PC-3 (cell line): Measurements from ENCODE around the gene HNRNPDL. TPM values are rescaled to one million over a fixed set of nuclear protein-coding genes. Genes with fewer than 3 reads are reported as not detected.

ENCODE experiments used
- ATAC-seq: fragments of 200-7000 bp; cut with Tn5 transposase; 2 replicates; pipeline ENCODE4 v1.9.1; 2020; ENCODE audit warnings: mild to moderate bottlenecking, moderate library complexity
- BruUV-seq: library from RNA; stranded (reverse); fragments of 400-500 nt; replicated peaks from 2 replicates; lab custom pipeline; 2021; lab: Mats Ljungman, UMichigan
- CTCF ChIA-PET: fragments of 300-600 bp; sonication (Branson Sonifier 250); formaldehyde crosslinking; loops from one replicate; lab custom pipeline; 2022; ENCODE audit warnings: antibody characterized with exemption; lab: Charles Lee
- POLR2A ChIA-PET: fragments of 300-600 bp; sonication (Branson Sonifier 250); formaldehyde crosslinking; loops from one replicate; lab custom pipeline; 2022; ENCODE audit warnings: antibody characterized with exemption; ENCODE audit not compliant: unreplicated experiment; lab: Charles Lee
- DNase-seq: peaks from one replicate; pipeline ENCODE4 v3.0.0-alpha.2; 2015
- H2AFZ ChIP-seq: fragments of 300-600 bp; sonication (generic); 2 replicates; pipeline ENCODE4 v1.6.0; 2016; ENCODE audit warnings: antibody characterized with exemption, low read length
- H3F3A ChIP-seq: fragments of 300-600 bp; sonication (generic); one replicate; pipeline ENCODE4 v1.6.0; 2017; ENCODE audit warnings: antibody characterized with exemption, low read length, control low read depth, mild to moderate bottlenecking; ENCODE audit not compliant: unreplicated experiment
- H3K27ac ChIP-seq: fragments of 300-600 bp; sonication (generic); 2 replicates; pipeline ENCODE4 v1.5.1; 2016; ENCODE audit warnings: mild to moderate bottlenecking, low read length
- H3K27me3 ChIP-seq: fragments of 300-600 bp; sonication (generic); 2 replicates; pipeline ENCODE4 v1.6.1; 2016; ENCODE audit warnings: low read length, mixed read lengths
- H3K36me3 ChIP-seq: fragments of 300-600 bp; sonication (generic); 2 replicates; pipeline ENCODE4 v1.6.1; 2016; ENCODE audit warnings: low read depth, mixed run types, low read length, mixed read lengths
- H3K4me1 ChIP-seq: fragments of 300-600 bp; sonication (generic); 2 replicates; pipeline ENCODE4 v1.5.1; 2016; ENCODE audit warnings: low read length; ENCODE audit not compliant: insufficient read depth
- H3K4me2 ChIP-seq: fragments of 300-600 bp; sonication (generic); 2 replicates; pipeline ENCODE4 v1.6.0; 2016; ENCODE audit warnings: low read length
- H3K4me3 ChIP-seq: fragments of 300-600 bp; sonication (generic); 2 replicates; pipeline ENCODE4 v1.5.1; 2016; ENCODE audit warnings: mild to moderate bottlenecking, low read length, mixed read lengths
- H3K79me2 ChIP-seq: fragments of 300-600 bp; sonication (generic); 2 replicates; pipeline ENCODE4 v1.6.1; 2017; ENCODE audit warnings: low read length, mixed read lengths
- H3K9ac ChIP-seq: fragments of 300-600 bp; sonication (generic); 2 replicates; pipeline ENCODE4 v1.6.0; 2016; ENCODE audit warnings: mild to moderate bottlenecking, low read length
- H3K9me2 ChIP-seq: fragments of 300-600 bp; sonication (generic); replicated peaks from 2 replicates; pipeline ENCODE4 v1.6.1; 2016; ENCODE audit warnings: mixed run types, low read length, mixed read lengths
- H3K9me3 ChIP-seq: fragments of 300-600 bp; sonication (generic); 2 replicates; pipeline ENCODE4 v1.6.1; 2016; ENCODE audit warnings: low read length, mixed read lengths
- H4K20me1 ChIP-seq: fragments of 300-600 bp; sonication (generic); 2 replicates; pipeline ENCODE4 v1.6.1; 2016; ENCODE audit warnings: low read length, mixed read lengths
- EZH2 ChIP-seq: fragments of 300-600 bp; sonication (generic); IDR thresholded peaks from one replicate; pipeline ENCODE4 v1.6.1; 2017; ENCODE audit warnings: antibody characterized with exemption, mild to moderate bottlenecking, low read length; ENCODE audit not compliant: unreplicated experiment
- EZH2phosphoT487 ChIP-seq: fragments of 300-600 bp; sonication (generic); IDR thresholded peaks from 2 replicates; pipeline ENCODE4 v1.6.1; 2018; ENCODE audit warnings: mild to moderate bottlenecking, antibody characterized with exemption, low read length, borderline replicate concordance
- intact Hi-C: fragments of 100-400 bp; cut with micrococcal nuclease; formaldehyde crosslinking; loops from 2 replicates; pipeline ENCODE4 v1.9.0; 2023
- total RNA-seq: library from RNA; depleted of rRNA; stranded (reverse); fragments of >200 nt; gene quantifications from 2 replicates; pipeline ENCODE4 v1.2.3, GENCODE V29; 2014
- TF ChIP-seq, protein P1 (sequence below): fragments of 300-600 bp; sonication (generic); conservative IDR thresholded peaks from 2 replicates; pipeline ENCODE4 v1.5.1; 2017; ENCODE audit warnings: antibody characterized with exemption, low read depth, mild to moderate bottlenecking, low read length

HNRNPDL gene
- total RNA-seq, 1 experiment from 2014 or later = 207 TPM

DNA sequence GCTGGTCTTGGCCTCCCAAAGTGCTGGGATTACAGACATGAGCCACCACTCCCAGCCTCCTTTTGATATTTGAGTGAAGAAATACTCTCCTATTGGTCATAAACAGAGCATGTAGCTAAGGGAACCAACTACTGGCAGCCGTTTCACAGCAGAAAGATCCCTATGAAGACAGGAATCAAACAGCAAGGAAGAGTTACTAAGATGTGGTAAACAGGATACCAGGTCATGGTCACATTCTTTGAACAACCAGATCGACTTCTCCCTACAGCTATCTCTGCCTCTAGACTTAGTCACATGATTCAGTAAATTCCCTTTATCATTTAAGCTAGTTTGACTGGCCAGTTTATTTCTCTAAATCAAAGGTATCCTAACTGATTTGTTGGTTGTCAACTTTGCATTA is 47.5 kb downstream of the HNRNPDL start:
- no peak for TF ChIP-seq EZH2
- no peak for TF ChIP-seq EZH2phosphoT487
- TF ChIP-seq, protein P1, sequence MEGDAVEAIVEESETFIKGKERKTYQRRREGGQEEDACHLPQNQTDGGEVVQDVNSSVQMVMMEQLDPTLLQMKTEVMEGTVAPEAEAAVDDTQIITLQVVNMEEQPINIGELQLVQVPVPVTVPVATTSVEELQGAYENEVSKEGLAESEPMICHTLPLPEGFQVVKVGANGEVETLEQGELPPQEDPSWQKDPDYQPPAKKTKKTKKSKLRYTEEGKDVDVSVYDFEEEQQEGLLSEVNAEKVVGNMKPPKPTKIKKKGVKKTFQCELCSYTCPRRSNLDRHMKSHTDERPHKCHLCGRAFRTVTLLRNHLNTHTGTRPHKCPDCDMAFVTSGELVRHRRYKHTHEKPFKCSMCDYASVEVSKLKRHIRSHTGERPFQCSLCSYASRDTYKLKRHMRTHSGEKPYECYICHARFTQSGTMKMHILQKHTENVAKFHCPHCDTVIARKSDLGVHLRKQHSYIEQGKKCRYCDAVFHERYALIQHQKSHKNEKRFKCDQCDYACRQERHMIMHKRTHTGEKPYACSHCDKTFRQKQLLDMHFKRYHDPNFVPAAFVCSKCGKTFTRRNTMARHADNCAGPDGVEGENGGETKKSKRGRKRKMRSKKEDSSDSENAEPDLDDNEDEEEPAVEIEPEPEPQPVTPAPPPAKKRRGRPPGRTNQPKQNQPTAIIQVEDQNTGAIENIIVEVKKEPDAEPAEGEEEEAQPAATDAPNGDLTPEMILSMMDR = no peak
- no TSS peak for BruUV-seq
- no peak overlapping the region for H3K4me2 ChIP-seq
- no peaks in the 10 kb centered on the region for H3K27me3 ChIP-seq
- H3K27ac ChIP-seq = no peak overlapping the region
- H4K20me1 ChIP-seq = no peaks in the 10 kb centered on the region
- H3K9ac ChIP-seq = no peak overlapping the region
- no peak overlapping the region for H3K4me3 ChIP-seq
- DNase-seq = no peak
- no peak overlapping the region for H2AFZ ChIP-seq
- no peaks in the 10 kb centered on the region for H3K9me2 ChIP-seq
- peaks cover 12% of the 10 kb centered on the region for H3K4me1 ChIP-seq
- ChIA-PET POLR2A (no interaction called here), CTCF (no interaction called here)
- H3K79me2 ChIP-seq = 0 out of 2 replicates have a peak, but pooled peaks cover 6% of the 10 kb centered on the region
- intact Hi-C loops = no loop called here
- H3K9me3 ChIP-seq = no peaks in the 10 kb centered on the region
- ATAC-seq = no peak
- no peaks in the 10 kb centered on the region for H3K36me3 ChIP-seq
- H3F3A ChIP-seq = no peaks in the 10 kb centered on the region

- no peaks in the 10 kb centered on the region for H3K36me3 ChIP-seq
- ATAC-seq (no peak), DNase-seq (no peak)
- no TSS peak for BruUV-seq
- H2AFZ ChIP-seq = no peak overlapping the region
- CTCF ChIA-PET = no interaction called here
- POLR2A ChIA-PET = no interaction called here
- TF ChIP-seq EZH2 = no peak
- no peak for TF ChIP-seq EZH2phosphoT487
- TF ChIP-seq, protein P1 = no peak
- peaks cover 12% of the 10 kb centered on the region for H3K4me1 ChIP-seq
- no peak overlapping the region for H3K4me2 ChIP-seq
- no peak overlapping the region for H3K4me3 ChIP-seq
- H3K79me2 ChIP-seq = peaks cover 10% of the 10 kb centered on the region; the same call in 1 of the 2 replicates
- no peaks in the 10 kb centered on the region for H3K27me3 ChIP-seq
- no peaks in the 10 kb centered on the region for H4K20me1 ChIP-seq
- no peaks in the 10 kb centered on the region for H3K9me2 ChIP-seq
- H3K9me3 ChIP-seq = no peaks in the 10 kb centered on the region
- no peaks in the 10 kb centered on the region for H3F3A ChIP-seq
- H3K27ac ChIP-seq = no peak overlapping the region
- intact Hi-C loops = no loop called here
- no peak overlapping the region for H3K9ac ChIP-seq
These were observed 48.5 kb downstream of the HNRNPDL start for GRCh38 chr4:82381661-82382296.

- TF ChIP-seq, protein P1 = no peak
- TF ChIP-seq EZH2 (no peak), EZH2phosphoT487 (no peak)
These were observed 49.0 kb downstream of the HNRNPDL start for GRCh38 chr4:82381235-82381634.

More at GRCh38 chr4:82381235-82381634, 49.0 kb downstream of the HNRNPDL start:
- Histone ChIP-seq H3F3A (no peaks in the 10 kb centered on the region), H3K27ac (no peak overlapping the region), H4K20me1 (peaks cover under 1% of the 10 kb centered on the region; the same call in 1 of the 2 replicates), H3K9me3 (no peaks in the 10 kb centered on the region), H3K4me1 (peaks cover 12% of the 10 kb centered on the region), H2AFZ (no peak overlapping the region), H3K4me2 (no peak overlapping the region), H3K36me3 (no peaks in the 10 kb centered on the region), H3K79me2 (peaks cover 15% of the 10 kb centered on the region), H3K9me2 (no peaks in the 10 kb centered on the region), H3K27me3 (no peaks in the 10 kb centered on the region), H3K9ac (no peak overlapping the region), H3K4me3 (no peak overlapping the region)
- ChIA-PET CTCF (interaction anchor here (0.5 to 1.0 kb wide), 2 partner anchors 43 to 343 kb away, joined by 3 read pairs; no protein-coding TSS in a partner anchor), POLR2A (no interaction called here)
- DNase-seq (no peak), ATAC-seq (no peak)
- intact Hi-C loops = no loop called here
- BruUV-seq = no TSS peak
